Activated T-cell treated with anti-CD3 and anti-CD28 coated beads, Interleukin-2, amount 50 U/mL, for 72 hours (primary cell): ENCODE results near the gene KLHL29. TPM values are rescaled to one million over a fixed set of nuclear protein-coding genes. Genes with fewer than 3 reads are reported as not detected.

Experiments
- ATAC-seq, 2 donors: fragments of 150-1000 bp; cut with Tn5 transposase; replicated peaks in 1 of 2; 2 replicates each; pipeline ENCODE4 v1.10.0; 2021; ENCODE audit warnings: moderate library complexity in 2 of 2, mild to moderate bottlenecking in 1 of 2
- DNase-seq, 2 donors: peaks; one replicate each; pipeline ENCODE4 v3.0.0; 2021 to 2022; ENCODE audit warnings: mixed read lengths in 1 of 2
- H3K27ac Mint-ChIP-seq: one replicate; pipeline ENCODE4 v1.8.0; 2022; ENCODE audit warnings: mild to moderate bottlenecking, moderate library complexity, mixed read lengths
- H3K27me3 Mint-ChIP-seq: one replicate; pipeline ENCODE4 v1.8.0; 2022; ENCODE audit warnings: low read depth, mixed read lengths
- H3K36me3 Mint-ChIP-seq, 2 donors: one replicate each; pipeline ENCODE4 v1.8.0; 2022; ENCODE audit warnings: mixed read lengths in 2 of 2, mild to moderate bottlenecking in 1 of 2; ENCODE audit not compliant: insufficient read depth in 2 of 2
- H3K4me1 Mint-ChIP-seq: one replicate; pipeline ENCODE4 v1.8.0; 2022; ENCODE audit warnings: low read depth, mixed read lengths
- H3K4me3 Mint-ChIP-seq, 2 donors: one replicate each; pipeline ENCODE4 v1.8.0; 2022; ENCODE audit warnings: mild to moderate bottlenecking in 2 of 2, mixed read lengths in 2 of 2, moderate library complexity in 2 of 2
- H3K9me3 Mint-ChIP-seq, 2 donors: one replicate each; pipeline ENCODE4 v1.8.0; 2022; ENCODE audit warnings: mixed read lengths in 2 of 2
- total RNA-seq, 2 donors: library from RNA; stranded (reverse); gene quantifications; one replicate each; pipeline ENCODE4 v1.2.3, GENCODE V29; 2022

Gene KLHL29
- total RNA-seq, 2 donors from 2014 or later, result 2.5 to 4.0 TPM

DNA sequence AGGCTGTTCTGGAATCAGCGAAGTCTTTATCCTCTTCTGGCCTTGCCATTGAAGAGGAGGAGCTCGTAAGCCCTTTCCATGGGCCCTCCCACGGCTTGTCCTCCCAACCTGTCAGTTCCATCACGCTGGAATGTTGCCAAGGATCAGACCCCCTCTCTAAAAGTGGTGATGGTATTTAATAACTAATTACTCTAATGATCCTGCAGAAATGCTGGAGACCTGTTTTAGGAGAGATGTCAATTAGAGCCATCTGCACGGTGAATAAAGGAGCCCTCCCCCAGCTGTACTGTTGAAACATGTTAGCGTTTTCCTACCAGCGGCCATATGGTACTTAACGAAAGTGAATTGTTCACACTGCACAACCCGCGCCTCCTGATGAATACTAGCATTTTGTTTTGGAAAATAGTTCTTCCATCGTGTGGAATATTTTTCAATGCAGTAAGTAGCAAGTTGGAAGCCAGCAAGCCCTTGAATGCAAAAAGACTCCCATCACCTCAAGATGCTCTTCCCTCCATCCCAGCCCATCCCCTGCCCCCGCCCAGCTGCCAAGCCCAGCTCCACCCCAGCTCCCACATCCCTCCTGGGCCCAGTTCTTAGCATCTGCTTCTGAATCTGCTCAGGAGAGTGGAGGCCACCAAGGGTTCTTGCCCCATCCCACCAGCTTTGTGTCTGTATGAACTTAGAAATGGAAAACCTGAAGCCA, 145.4 kb downstream of the KLHL29 start:
- no peaks in the 10 kb centered on the region for H3K27me3 Mint-ChIP-seq

GRCh38 chr2:23530909-23531276, 145.9 kb downstream of the KLHL29 start:
- Mint-ChIP-seq H3K4me3 (no peak overlapping the region), H3K27me3 (no peaks in the 10 kb centered on the region), H3K4me1 (peaks cover 51% of the 10 kb centered on the region), H3K36me3 (no peaks in the 10 kb centered on the region), H3K9me3 (no peaks in the 10 kb centered on the region), H3K27ac (no peak overlapping the region)
- no peak for DNase-seq
- no peak for ATAC-seq

More for the DNA sequence above, 145.4 kb downstream of the KLHL29 start:
- Mint-ChIP-seq H3K36me3 (no peaks in the 10 kb centered on the region), H3K27ac (no peak overlapping the region), H3K4me3 (no peak overlapping the region), H3K4me1 (peaks cover 49% of the 10 kb centered on the region), H3K9me3 (no peaks in the 10 kb centered on the region)
- DNase-seq (no peak), ATAC-seq (no peak)

GRCh38 chr2:23531280-23531679, 146.3 kb downstream of the KLHL29 start:
- DNase-seq, result no peak
- Mint-ChIP-seq H3K4me3 (no peak overlapping the region), H3K27me3 (no peaks in the 10 kb centered on the region), H3K9me3 (no peaks in the 10 kb centered on the region), H3K36me3 (no peaks in the 10 kb centered on the region), H3K4me1 (peaks cover 47% of the 10 kb centered on the region), H3K27ac (no peak overlapping the region)
- ATAC-seq, result no peak

GRCh38 chr2:23531881-23532280, 146.9 kb downstream of the KLHL29 start:
- DNase-seq (no peak), ATAC-seq (no peak)
- Mint-ChIP-seq H3K4me1 (peaks cover 44% of the 10 kb centered on the region), H3K9me3 (no peaks in the 10 kb centered on the region), H3K36me3 (no peaks in the 10 kb centered on the region), H3K27me3 (no peaks in the 10 kb centered on the region), H3K4me3 (peak overlapping the region; percentile 92 to 97), H3K27ac (no peak overlapping the region)

GRCh38 chr2:23532391-23533337, 147.7 kb downstream of the KLHL29 start:
- ATAC-seq (peak; percentile 74 to 81), DNase-seq (peak; percentile 43 to 51)
- H3K4me1 Mint-ChIP-seq, result peaks cover 44% of the 10 kb centered on the region
- peak overlapping the region; percentile 92 to 97 for H3K4me3 Mint-ChIP-seq
- peak overlapping the region; percentile 85 for H3K27ac Mint-ChIP-seq
- no peaks in the 10 kb centered on the region for H3K36me3 Mint-ChIP-seq
- no peaks in the 10 kb centered on the region for H3K9me3 Mint-ChIP-seq
- H3K27me3 Mint-ChIP-seq, result no peaks in the 10 kb centered on the region

GRCh38 chr2:23533338-23533695, 148.3 kb downstream of the KLHL29 start:
- no peak for ATAC-seq
- Mint-ChIP-seq H3K27ac (no peak overlapping the region), H3K4me1 (peaks cover 44% of the 10 kb centered on the region), H3K36me3 (no peaks in the 10 kb centered on the region), H3K4me3 (peak overlapping the region; percentile 92 to 97), H3K9me3 (no peaks in the 10 kb centered on the region), H3K27me3 (no peaks in the 10 kb centered on the region)
- no peak for DNase-seq

GRCh38 chr2:23534771-23535170, 149.8 kb downstream of the KLHL29 start:
- H3K4me1 Mint-ChIP-seq, result peaks cover 44% of the 10 kb centered on the region
- H3K27me3 Mint-ChIP-seq, result no peaks in the 10 kb centered on the region
- DNase-seq (no peak), ATAC-seq (no peak)
- no peaks in the 10 kb centered on the region for H3K9me3 Mint-ChIP-seq
- H3K4me3 Mint-ChIP-seq, result no peak overlapping the region
- H3K36me3 Mint-ChIP-seq, result no peaks in the 10 kb centered on the region
- H3K27ac Mint-ChIP-seq, result peak overlapping the region; percentile 16

DNA sequence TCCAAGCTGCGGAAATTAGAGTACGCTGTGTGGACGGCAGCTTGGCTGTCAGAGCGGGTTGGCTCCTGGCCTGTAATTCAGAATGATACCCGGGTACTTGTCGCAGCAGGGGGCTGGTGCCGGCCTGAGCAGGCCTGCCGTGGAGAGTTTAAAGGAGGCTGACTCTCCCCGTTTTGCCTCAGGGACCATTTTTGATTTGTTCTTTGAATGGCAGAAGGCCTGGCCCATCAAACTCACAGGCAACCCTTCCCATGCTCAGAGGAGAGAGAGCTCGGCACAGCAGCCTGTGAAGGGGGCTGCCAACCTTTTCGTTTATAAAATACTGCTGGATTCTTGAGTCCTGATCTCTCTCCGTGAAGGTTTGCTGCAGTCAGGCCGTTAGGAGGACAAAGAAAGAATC, 151.3 kb downstream of the KLHL29 start:
- H3K27ac Mint-ChIP-seq, result no peak overlapping the region
- no peaks in the 10 kb centered on the region for H3K9me3 Mint-ChIP-seq
- no peaks in the 10 kb centered on the region for H3K27me3 Mint-ChIP-seq
- H3K4me1 Mint-ChIP-seq, result peaks cover 44% of the 10 kb centered on the region
- DNase-seq (no peak), ATAC-seq (no peak)
- no peak overlapping the region for H3K4me3 Mint-ChIP-seq
- H3K36me3 Mint-ChIP-seq, result no peaks in the 10 kb centered on the region

DNA sequence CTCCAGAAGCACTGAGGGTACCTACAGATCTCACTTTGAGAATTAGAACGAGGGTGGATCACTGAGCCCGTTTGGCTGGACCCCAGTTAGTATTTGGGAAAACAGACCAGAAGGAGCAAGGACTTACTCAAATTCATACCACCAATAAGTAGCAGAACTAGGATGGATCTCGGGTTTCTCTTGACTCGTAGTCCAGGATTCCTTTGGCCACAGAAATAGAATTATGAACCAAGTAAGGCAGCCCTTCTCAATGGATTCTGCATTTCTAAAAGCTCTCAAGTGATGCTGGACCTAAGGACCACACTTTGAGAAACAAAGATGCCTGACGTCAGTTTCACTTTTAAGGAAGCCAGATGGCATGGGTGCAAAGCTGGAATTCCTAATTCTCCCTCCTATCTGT, 153.0 kb downstream of the KLHL29 start:
- Mint-ChIP-seq H3K36me3 (no peaks in the 10 kb centered on the region), H3K4me3 (no peak overlapping the region), H3K4me1 (peaks cover 28% of the 10 kb centered on the region), H3K27ac (no peak overlapping the region), H3K9me3 (no peaks in the 10 kb centered on the region), H3K27me3 (no peaks in the 10 kb centered on the region)
- no peak for DNase-seq
- no peak for ATAC-seq

- no peaks in the 10 kb centered on the region for H3K9me3 Mint-ChIP-seq
- no peaks in the 10 kb centered on the region for H3K27me3 Mint-ChIP-seq
- DNase-seq (no peak), ATAC-seq (no peak)
- H3K4me3 Mint-ChIP-seq, result no peak overlapping the region
- H3K36me3 Mint-ChIP-seq, result no peaks in the 10 kb centered on the region
- H3K4me1 Mint-ChIP-seq, result peaks cover 22% of the 10 kb centered on the region
- H3K27ac Mint-ChIP-seq, result no peak overlapping the region
These were observed 153.6 kb downstream of the KLHL29 start for GRCh38 chr2:23538566-23538965.

DNA sequence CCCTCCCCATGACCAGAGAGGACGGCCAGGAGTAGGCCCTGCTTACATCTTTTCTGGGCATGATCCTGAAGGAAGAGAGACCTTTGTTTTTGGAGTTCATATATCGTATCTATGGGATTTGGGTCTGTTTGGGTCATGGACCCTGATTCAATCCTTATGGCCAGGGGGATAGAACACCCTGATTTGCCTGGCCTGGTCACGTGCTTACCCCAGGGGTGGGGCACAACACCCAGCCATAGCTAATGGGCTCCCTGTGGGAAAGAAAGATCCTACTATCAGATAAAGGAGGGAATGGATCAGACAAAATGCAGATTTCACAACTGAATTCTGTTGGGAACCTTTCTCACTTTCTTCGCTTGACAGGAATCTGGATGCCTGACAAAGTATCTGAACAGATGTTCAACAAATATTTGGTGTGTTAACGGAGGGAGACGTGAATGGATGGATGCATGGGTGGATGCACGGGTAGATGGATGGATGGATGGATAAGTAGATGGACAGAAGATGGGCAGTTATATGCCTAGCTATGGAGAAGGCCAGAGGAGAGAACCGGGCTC, 155.9 kb downstream of the KLHL29 start:
- H3K27me3 Mint-ChIP-seq, result no peaks in the 10 kb centered on the region
- H3K9me3 Mint-ChIP-seq, result no peaks in the 10 kb centered on the region
- no peak overlapping the region for H3K27ac Mint-ChIP-seq
- H3K4me1 Mint-ChIP-seq, result peaks cover 5% of the 10 kb centered on the region
- no peak for ATAC-seq
- no peaks in the 10 kb centered on the region for H3K36me3 Mint-ChIP-seq
- no peak for DNase-seq
- no peak overlapping the region for H3K4me3 Mint-ChIP-seq

DNA sequence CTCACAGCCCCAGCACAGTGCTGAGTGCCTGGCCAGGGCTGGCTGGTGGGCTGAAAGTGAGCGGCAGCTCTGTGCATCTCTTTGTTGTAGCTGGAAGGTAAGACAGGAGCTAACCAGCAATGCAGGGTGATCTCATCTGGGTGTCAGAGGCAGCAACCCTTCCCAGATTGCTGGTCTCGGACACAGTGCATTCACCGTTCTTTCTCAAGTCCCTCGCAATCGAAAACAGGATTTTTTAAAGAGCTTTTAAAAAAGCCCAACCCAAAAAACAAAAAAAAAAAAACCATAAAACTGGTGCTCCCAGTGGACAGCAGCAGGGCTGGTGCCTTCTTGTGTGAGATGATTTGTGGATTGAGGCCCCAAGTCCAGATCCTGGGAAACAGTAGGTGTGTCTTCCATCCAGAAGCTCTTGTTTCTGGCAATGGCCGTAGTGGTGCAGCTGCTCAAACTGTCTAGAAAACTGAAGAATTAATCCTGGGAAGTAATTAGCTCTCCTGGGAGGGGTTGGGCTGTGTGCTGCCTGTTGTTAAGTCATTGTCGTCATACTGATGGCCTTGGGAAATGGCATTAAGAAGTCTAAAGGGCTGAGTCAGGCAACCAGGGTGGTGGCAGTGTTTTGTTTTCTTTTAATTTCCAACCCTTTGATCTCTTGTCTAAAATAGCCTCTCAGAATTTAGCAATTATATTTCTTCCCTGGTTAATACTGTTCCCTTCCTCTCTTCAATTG, 156.7 kb downstream of the KLHL29 start:
- Mint-ChIP-seq H3K36me3 (no peaks in the 10 kb centered on the region), H3K27me3 (no peaks in the 10 kb centered on the region), H3K27ac (no peak overlapping the region), H3K4me1 (peaks cover 5% of the 10 kb centered on the region), H3K9me3 (no peaks in the 10 kb centered on the region), H3K4me3 (no peak overlapping the region)
- no peak for DNase-seq
- no peak for ATAC-seq
